Measurements from ENCODE around the gene CDK10.

DNA sequence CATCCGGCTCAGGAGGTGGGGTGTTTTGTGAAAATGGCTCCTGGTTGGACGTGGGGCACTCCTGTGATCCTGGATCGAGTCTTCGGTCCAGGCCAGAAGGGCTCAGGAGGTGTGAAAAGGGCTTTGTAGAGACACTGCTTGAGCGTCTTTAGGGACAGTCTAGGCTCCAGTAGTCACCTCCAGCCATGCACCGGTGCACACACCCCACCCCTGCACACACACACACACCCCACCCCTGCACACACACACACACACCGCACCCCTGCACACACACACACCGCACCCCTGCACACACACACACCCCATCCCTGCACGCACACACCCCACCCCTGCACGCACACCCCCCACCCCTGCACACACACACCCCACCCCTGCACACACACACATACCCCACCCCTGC, 48.0 kb upstream of the CDK10 start:
- TF ChIP-seq, protein P1, sequence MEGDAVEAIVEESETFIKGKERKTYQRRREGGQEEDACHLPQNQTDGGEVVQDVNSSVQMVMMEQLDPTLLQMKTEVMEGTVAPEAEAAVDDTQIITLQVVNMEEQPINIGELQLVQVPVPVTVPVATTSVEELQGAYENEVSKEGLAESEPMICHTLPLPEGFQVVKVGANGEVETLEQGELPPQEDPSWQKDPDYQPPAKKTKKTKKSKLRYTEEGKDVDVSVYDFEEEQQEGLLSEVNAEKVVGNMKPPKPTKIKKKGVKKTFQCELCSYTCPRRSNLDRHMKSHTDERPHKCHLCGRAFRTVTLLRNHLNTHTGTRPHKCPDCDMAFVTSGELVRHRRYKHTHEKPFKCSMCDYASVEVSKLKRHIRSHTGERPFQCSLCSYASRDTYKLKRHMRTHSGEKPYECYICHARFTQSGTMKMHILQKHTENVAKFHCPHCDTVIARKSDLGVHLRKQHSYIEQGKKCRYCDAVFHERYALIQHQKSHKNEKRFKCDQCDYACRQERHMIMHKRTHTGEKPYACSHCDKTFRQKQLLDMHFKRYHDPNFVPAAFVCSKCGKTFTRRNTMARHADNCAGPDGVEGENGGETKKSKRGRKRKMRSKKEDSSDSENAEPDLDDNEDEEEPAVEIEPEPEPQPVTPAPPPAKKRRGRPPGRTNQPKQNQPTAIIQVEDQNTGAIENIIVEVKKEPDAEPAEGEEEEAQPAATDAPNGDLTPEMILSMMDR (IDR thresholded peaks at IDR 0.05): no peak
- TF ChIP-seq EP300 (IDR thresholded peaks at IDR 0.05) (no peak), POLR2AphosphoS5 (IDR thresholded peaks at IDR 0.05) (no peak), POLR2A (IDR thresholded peaks at IDR 0.05) (no peak)

Data from suprapubic skin (tissue), 4 donors.